Measurements from ENCODE around the gene UBAP2. TPM values are rescaled to one million over a fixed set of nuclear protein-coding genes. Genes with fewer than 3 reads are reported as not detected.
A peak's percentile ranks its signal among the peaks of the same experiment; 100 is the strongest.

UBAP2 gene
- total and polyA plus RNA-seq, 9 donors, result 12.7 to 46.7 (median 33.4) TPM

GRCh38 chr9:33880211-33881089 is 168.2 kb downstream of the UBAP2 start:
- WGBS, 3 donors, result 96 to 97% (median 96%) methylated on average over 8 of the region's 8 CpGs
- no peak for DNase-seq
- Histone ChIP-seq H3K4me1 (ENCODE audit: insufficient read depth) (peaks cover 8% of the 10 kb centered on the region), H3K27me3 (no peaks in the 10 kb centered on the region), H3K4me3 (no peak overlapping the region), H3K9me3 (no peaks in the 10 kb centered on the region), H3K27ac (no peak overlapping the region), H3K36me3 (no peaks in the 10 kb centered on the region)
- TF ChIP-seq POLR2A (IDR thresholded peaks at IDR 0.05) (no peak), CTCF (IDR thresholded peaks at IDR 0.05) (no peak), EP300 (IDR thresholded peaks at IDR 0.05) (no peak)
- intact Hi-C loops (cut with DNase I), result no loop called here

- H3K4me1 ChIP-seq (ENCODE audit: insufficient read depth), result peaks cover under 1% of the 10 kb centered on the region
- DNase-seq, result no peak
Observed at GRCh38 chr9:33878691-33879366, 169.9 kb downstream of the UBAP2 start.

GRCh38 chr9:33877727-33878489 is 170.8 kb downstream of the UBAP2 start:
- Histone ChIP-seq H3K9me3 (no peaks in the 10 kb centered on the region), H3K27me3 (no peaks in the 10 kb centered on the region), H3K4me1 (ENCODE audit: insufficient read depth) (peaks cover 1% of the 10 kb centered on the region), H3K4me3 (no peak overlapping the region), H3K36me3 (no peaks in the 10 kb centered on the region), H3K27ac (no peak overlapping the region)
- WGBS, 3 donors, result 72 to 77% (median 73%) methylated on average over 10 of the region's 10 CpGs
- DNase-seq, result no peak
- intact Hi-C loops (cut with DNase I), result no loop called here
- no peak for TF ChIP-seq POLR2A (IDR thresholded peaks at IDR 0.05)
- TF ChIP-seq CTCF (IDR thresholded peaks at IDR 0.05), result no peak
- TF ChIP-seq EP300 (IDR thresholded peaks at IDR 0.05), result no peak

More at GRCh38 chr9:33878691-33879366, 169.9 kb downstream of the UBAP2 start:
- intact Hi-C loops (cut with DNase I), result no loop called here
- Histone ChIP-seq H3K27me3 (no peaks in the 10 kb centered on the region), H3K27ac (no peak overlapping the region), H3K4me3 (no peak overlapping the region), H3K36me3 (no peaks in the 10 kb centered on the region), H3K9me3 (no peaks in the 10 kb centered on the region)
- TF ChIP-seq POLR2A (IDR thresholded peaks at IDR 0.05) (no peak), CTCF (IDR thresholded peaks at IDR 0.05) (no peak)
- 76 to 84% (median 78%) methylated on average over 7 of the region's 7 CpGs for whole genome bisulfite sequencing, 3 donors

Small RNA genes within 50 kb of the gene (small RNA-seq; reads per million reads assigned to genes)
- gene RN7SKP114 (not detected), gene SNORD121A (12.9 reads per million, percentile 85 among the genes with 10 or more reads in this experiment), gene SNORD121B (not detected)

Other genes starting within 250 kb of the UBAP2 start
- gene UBE2R2, start 231.7 kb downstream of the UBAP2 start, total RNA-seq, result 10 to 100 TPM; 19.6 to 50.1 (median 43.3) TPM
- 10 to 100 TPM; 33.6 to 76.0 TPM for gene UBE2R2, start 231.7 kb downstream of the UBAP2 start, polyA plus RNA-seq
- gene DCAF12, start 77.8 kb upstream of the UBAP2 start, total RNA-seq, result 10 to 100 TPM; 18.0 to 35.0 (median 24.8) TPM
- gene DCAF12, start 77.8 kb upstream of the UBAP2 start, polyA plus RNA-seq, result 10 to 100 TPM; 17.2 to 65.5 TPM
- 10 to 100 TPM; 25.8 to 52.8 (median 44.8) TPM for gene UBAP1, start 130.2 kb upstream of the UBAP2 start, total RNA-seq
- 10 to 100 TPM; 42.1 to 93.9 TPM for gene UBAP1, start 130.2 kb upstream of the UBAP2 start, polyA plus RNA-seq

Measured in ovary (tissue), 9 donors.